Epithelial cell of esophagus (primary cell): ENCODE results near the gene MRPL39.

Experiments
- DNase-seq: peaks from one replicate; pipeline ENCODE4 v3.0.0; 2010; ENCODE audit warnings: low read depth
- H3K4me3 ChIP-seq: 2 replicates; pipeline ENCODE4 v1.5.1; 2011; ENCODE audit warnings: mild to moderate bottlenecking, low read length, control low read depth
- TF ChIP-seq, protein P1 (sequence below): IDR thresholded peaks from 2 replicates; pipeline ENCODE4 v1.5.1; 2011; ENCODE audit warnings: low read depth, mild to moderate bottlenecking, low read length, control low read depth, inconsistent platforms; ENCODE audit not compliant: insufficient read depth; ENCODE audit errors: missing control alignments

Gene MRPL39

DNA sequence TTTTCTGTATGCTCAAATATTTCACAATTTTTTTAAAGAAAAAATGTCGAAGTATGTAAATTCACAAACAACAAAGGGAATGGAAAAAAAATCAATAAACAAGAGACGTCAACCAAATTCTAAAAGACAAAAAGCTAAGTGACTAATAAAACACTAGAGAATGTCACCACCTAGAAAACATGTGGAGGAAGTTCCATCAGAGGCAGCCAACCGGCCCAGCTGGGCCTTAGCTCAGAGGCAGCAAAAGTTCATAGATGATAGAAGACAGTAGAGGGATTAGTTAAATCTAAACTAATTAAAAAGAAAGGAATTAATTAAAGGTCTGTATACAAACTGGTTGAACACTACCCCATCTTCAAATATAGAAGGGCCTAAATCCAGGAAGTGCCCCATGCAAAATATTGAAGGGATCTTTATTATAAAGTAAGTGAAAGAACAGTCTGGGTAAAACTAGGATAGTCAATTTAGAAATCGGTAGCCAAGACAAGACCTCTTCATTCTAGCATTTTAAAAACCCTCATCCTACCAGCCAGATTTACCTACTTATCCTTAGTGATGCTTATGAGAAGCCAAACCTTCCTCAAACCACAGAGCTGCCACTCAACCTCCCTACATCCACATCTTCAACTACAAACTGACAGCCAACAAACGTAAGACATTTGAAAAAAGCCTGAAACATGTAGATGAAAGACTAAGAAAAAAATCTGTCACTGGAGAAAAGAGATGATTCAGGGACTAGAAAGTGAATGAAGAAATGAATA is 23.7 kb downstream of the MRPL39 start:
- H3K4me3 ChIP-seq: no peak overlapping the region
- TF ChIP-seq, protein P1, sequence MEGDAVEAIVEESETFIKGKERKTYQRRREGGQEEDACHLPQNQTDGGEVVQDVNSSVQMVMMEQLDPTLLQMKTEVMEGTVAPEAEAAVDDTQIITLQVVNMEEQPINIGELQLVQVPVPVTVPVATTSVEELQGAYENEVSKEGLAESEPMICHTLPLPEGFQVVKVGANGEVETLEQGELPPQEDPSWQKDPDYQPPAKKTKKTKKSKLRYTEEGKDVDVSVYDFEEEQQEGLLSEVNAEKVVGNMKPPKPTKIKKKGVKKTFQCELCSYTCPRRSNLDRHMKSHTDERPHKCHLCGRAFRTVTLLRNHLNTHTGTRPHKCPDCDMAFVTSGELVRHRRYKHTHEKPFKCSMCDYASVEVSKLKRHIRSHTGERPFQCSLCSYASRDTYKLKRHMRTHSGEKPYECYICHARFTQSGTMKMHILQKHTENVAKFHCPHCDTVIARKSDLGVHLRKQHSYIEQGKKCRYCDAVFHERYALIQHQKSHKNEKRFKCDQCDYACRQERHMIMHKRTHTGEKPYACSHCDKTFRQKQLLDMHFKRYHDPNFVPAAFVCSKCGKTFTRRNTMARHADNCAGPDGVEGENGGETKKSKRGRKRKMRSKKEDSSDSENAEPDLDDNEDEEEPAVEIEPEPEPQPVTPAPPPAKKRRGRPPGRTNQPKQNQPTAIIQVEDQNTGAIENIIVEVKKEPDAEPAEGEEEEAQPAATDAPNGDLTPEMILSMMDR: no peak
- no peak for DNase-seq

DNA sequence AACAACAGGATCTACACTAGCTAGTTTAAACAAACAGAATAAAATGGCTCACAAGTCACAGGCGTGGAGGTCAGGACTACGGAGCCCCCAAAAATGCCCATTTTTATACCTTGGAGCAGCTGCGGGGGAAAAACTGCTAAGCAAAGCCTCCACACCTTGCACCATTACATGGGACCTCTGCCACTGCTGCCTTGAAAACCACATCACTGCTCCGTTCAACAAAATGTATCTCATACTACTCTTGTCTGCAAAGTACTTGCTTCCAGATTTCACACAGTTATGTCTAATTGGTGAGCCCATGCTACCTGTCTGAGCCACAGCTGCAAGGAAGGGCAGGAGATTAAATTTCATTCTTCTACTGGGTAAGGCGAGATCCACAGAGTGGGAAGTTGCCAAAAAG is 24.4 kb downstream of the MRPL39 start:
- H3K4me3 ChIP-seq: no peak overlapping the region
- DNase-seq: no peak
- TF ChIP-seq, protein P1: no peak

DNA sequence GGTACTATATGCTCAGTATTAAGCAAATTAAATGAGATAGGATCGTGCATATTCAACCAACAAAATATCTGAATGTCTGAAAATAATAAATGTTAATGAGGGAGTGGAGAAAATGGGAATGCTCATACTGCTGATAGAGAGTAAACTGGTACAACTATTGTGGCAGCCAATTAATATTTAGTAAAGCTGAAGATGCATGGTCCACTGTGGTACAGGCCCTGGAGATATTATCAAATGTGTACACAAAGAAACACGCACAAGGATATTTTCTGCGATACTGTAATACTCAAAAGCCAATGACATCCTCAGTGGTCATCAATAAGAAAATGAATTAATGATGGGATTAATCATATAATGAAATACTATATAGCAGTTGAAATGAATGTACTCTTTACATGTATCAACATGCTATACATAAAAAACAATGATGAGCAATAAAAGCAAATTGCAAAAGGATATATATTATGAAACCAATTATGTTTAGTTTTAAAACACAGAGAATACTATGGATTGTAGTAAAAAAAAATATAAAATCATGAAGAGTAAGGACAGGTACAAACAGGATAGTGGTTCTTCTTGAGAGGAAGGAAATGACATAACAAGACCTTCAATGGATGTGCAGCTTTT is 25.0 kb downstream of the MRPL39 start:
- H3K4me3 ChIP-seq: no peak overlapping the region
- TF ChIP-seq, protein P1: no peak
- no peak for DNase-seq

DNA sequence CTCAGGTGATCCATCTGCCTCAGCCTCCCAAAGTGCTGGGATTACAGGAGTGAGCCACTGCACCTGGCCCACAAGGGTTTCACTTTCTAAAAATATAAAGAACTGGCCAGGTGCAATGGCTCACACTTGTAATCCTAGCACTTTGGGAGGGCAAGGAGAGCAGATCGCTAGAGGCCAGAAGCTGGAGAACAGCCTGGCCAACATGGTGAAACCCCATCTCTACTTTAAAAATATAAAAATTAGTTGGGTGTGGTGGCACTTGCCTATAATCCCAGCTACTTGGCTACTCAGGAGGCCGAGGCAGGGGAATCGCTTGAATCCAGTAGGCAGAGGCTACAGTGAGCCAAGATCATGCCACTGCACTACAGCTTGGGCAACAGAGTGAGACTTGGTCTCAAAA is 25.7 kb downstream of the MRPL39 start:
- DNase-seq: no peak
- no peak overlapping the region for H3K4me3 ChIP-seq
- TF ChIP-seq, protein P1: no peak

DNA sequence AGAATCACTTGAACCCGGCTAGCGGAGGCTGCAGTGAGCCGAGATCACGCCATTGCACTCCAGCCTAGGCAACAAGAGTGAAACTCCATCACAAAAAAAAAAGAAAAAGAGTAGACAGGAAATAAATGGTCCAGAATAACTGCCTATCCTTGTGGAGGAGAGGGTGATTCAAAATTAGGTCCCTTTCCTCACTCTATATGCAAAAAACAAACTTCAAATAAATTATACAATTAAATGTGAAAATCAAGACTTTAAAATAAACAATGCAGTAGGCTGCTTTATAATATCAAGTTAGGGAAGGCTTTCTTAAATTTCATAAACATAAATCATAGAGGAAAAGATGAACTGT is 26.4 kb downstream of the MRPL39 start:
- no peak for DNase-seq
- TF ChIP-seq, protein P1: no peak
- no peak overlapping the region for H3K4me3 ChIP-seq

DNA sequence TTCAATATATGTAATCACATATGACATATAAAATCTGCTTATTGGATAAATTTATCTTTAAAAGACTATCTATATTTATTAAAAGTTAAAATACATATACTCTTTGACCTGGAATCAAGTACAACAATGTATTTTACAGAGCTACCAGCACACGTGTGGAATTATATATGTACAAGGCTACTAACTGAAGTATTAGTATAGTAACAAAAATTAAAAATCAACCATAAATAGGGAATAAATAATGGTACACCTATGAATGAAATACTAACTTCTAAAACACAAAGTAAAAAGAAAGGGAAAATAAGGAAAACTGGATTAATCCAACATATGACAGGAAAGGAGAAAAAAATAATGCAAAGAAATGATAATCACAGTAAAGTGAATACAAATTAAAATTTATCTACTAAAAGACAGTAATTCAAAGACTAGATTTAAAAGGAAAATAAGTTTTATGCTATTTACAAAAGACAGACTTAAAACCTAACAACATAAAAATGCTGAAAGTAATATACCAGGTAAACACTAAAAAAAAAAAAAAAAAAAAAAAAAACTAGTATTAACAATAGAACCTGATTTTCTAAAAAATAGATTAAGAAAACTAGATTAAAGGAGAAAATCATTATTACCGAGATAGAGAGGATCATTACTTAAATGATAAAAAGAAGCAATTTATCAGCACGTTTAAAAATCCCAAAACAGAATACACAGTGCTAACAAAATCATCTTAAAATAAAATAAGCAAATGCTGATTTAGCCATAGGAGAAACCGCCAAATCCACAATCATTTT is 27.9 kb downstream of the MRPL39 start:
- TF ChIP-seq, protein P1: no peak
- no peak for DNase-seq
- H3K4me3 ChIP-seq: no peak overlapping the region
